Mucosa of rectum (tissue), 2 donors: ENCODE results near the gene MGLL.

Source experiments
- H3K27ac ChIP-seq, 2 donors: one replicate each; pipeline ENCODE4 v1.7.0; 2013; ENCODE audit warnings: inconsistent platforms in 2 of 2, low read depth in 2 of 2, low read length in 2 of 2
- H3K27me3 ChIP-seq, 2 donors: one replicate each; pipeline ENCODE4 v1.7.0; 2013; ENCODE audit warnings: low read length in 2 of 2; ENCODE audit not compliant: control insufficient read depth in 2 of 2, insufficient read depth in 2 of 2
- H3K36me3 ChIP-seq, 2 donors: one replicate each; pipeline ENCODE4 v1.7.0; 2013; ENCODE audit warnings: low read length in 2 of 2; ENCODE audit not compliant: control insufficient read depth in 2 of 2, insufficient read depth in 2 of 2
- H3K4me1 ChIP-seq, 2 donors: one replicate each; pipeline ENCODE4 v1.7.0; 2013; ENCODE audit warnings: low read length in 2 of 2, mild to moderate bottlenecking in 1 of 2; ENCODE audit not compliant: control insufficient read depth in 2 of 2, insufficient read depth in 2 of 2
- H3K4me3 ChIP-seq, 2 donors: one replicate each; pipeline ENCODE4 v1.7.0; 2013; ENCODE audit warnings: low read length in 2 of 2
- H3K9ac ChIP-seq, 2 donors: one replicate each; pipeline ENCODE4 v1.7.0; 2013; ENCODE audit warnings: low read length in 2 of 2, low read depth in 1 of 2, mild to moderate bottlenecking in 1 of 2
- H3K9me3 ChIP-seq, 2 donors: one replicate each; pipeline ENCODE4 v1.7.0; 2013; ENCODE audit warnings: low read length in 2 of 2; ENCODE audit not compliant: control insufficient read depth in 2 of 2
- donor health status: healthy.
- donor health status: Normal muscosa, but diverticular disease.

MGLL gene

DNA sequence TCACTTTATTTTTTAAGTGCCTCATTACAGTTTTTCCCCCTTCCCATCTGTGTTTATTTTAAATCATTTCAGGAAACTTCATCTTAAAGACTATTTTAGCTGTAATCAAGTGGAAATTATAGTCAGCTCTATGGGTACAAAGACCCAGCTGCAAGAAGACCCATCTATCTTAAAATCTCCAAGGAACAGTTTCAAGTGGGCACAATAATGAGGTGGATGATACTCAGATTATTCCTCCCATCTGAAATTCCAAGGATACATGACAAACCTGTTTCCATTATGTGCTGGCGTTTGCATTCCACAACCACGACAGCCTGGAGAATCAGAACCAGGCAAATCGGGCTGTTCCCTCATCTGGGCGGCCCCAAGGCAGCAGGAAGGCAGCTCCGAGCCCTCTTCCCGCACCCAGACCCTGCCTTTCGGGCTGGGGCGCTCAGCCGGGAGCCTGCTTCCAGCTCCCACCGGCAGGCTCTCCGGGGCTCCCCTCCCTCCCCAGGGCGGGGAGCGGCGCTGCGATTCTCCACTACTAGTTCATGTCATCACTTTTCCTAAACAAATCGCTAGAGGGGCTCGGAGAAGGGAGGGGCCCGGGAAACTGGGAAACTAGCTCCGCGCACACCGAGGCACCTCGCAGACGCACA, at the start of gene MGLL:
Gene MGLL (minus strand): TSS at position 475 of the 641 bp plus-strand sequence. CDS start 197 bp downstream, at position 278.
- Histone ChIP-seq H3K27me3 (no peaks in the 10 kb centered on the region), H3K9me3 (no peaks in the 10 kb centered on the region), H3K4me3 (peak within 1 kb of the TSS; percentile 90 to 93), H3K4me1 (peaks cover 37 to 51% of the 10 kb centered on the region in 2 donors), H3K36me3 (peaks cover 0 to 3% of the 10 kb centered on the region in 2 donors), H3K27ac (peak within 1 kb of the TSS; percentile 92 to 96), H3K9ac (peak within 1 kb of the TSS; percentile 94 to 97)

DNA sequence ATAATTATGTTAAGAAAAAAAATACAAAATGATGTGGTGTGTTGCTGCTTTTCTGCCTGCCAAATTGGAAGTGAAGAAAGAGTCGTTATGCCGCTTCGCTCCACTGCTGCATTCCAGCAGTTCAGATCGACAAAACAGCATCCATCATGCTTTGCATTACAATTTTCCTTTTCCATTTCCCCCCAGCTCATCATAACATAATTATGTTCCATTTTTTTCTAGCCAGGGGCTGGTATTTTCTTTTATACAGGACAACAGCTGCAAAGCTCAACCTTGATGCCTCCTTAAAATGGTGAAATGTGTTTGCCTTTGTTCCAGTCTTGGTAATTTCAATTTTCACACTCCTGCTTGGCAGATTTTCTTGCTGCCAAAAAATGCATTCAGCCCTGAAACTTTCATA, 47.8 kb upstream of the MGLL start:
- H3K4me3 ChIP-seq = no peak overlapping the region
- H3K9me3 ChIP-seq = no peaks in the 10 kb centered on the region
- H3K9ac ChIP-seq = no peak overlapping the region
- no peaks in the 10 kb centered on the region for H3K27me3 ChIP-seq
- H3K36me3 ChIP-seq = no peaks in the 10 kb centered on the region
- H3K4me1 ChIP-seq = no peaks in the 10 kb centered on the region
- no peak overlapping the region for H3K27ac ChIP-seq

DNA sequence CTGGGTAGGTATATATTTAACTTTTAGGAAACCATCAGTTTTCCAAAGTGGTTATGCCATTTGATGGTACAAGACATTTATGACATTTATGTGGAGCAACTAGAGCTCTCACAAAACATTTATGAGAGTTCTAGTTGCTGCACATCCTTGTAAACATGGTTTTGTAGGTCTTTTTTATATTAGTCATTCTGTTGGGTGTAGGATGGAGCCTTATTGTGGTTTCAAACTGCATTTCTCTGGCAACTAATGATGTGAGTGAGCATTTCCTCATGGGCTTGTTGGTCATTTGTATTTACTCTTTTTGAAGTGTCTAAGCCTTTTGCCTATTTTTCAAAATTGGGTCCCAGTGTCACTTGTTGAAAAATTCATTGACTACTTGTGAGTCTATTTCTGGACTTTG, 45.7 kb upstream of the MGLL start:
- H3K4me3 ChIP-seq = no peak overlapping the region
- no peaks in the 10 kb centered on the region for H3K9me3 ChIP-seq
- H3K27ac ChIP-seq = no peak overlapping the region
- no peak overlapping the region for H3K9ac ChIP-seq
- H3K4me1 ChIP-seq = no peaks in the 10 kb centered on the region
- no peaks in the 10 kb centered on the region for H3K36me3 ChIP-seq
- no peaks in the 10 kb centered on the region for H3K27me3 ChIP-seq

DNA sequence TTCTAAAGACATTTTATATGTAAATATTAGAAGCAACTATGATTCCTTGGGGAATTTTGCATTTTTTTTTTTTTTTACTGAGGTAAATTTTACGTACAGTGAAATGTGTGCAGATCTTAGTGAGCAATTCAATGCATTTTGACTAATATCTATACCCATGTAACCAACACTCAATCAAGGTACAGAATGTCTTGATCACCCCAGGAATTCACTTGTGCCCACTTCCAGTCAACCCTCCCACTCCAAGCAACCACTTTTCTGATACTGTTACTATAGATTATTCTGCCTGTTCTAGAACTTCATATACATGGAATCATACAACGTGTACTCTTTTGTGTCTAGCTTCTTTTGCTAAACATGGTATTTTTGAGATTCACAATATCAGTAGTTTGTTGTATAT, 45.1 kb upstream of the MGLL start:
- H3K27ac ChIP-seq = no peak overlapping the region
- no peaks in the 10 kb centered on the region for H3K4me1 ChIP-seq
- no peaks in the 10 kb centered on the region for H3K9me3 ChIP-seq
- H3K27me3 ChIP-seq = no peaks in the 10 kb centered on the region
- no peaks in the 10 kb centered on the region for H3K36me3 ChIP-seq
- H3K4me3 ChIP-seq = no peak overlapping the region
- no peak overlapping the region for H3K9ac ChIP-seq

DNA sequence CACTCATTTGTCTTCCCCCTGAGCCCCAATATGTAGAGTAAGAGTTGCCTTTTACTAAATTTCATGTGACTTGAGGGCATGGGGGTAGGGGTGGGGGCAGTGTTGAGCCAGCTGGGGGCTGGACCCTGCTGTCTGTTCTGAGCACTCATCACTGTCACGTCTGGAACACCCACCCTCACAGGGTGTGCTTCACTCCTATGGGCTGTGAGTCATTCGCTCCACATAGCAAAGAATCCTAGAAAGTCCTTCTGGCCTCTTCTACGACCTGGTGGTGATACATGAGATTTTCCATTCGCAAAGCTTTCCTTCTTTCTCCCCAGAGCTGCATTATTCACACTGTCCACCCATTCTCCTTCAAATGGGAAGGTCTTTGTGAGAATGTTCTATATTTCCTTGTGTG, 43.6 kb upstream of the MGLL start:
- H3K4me1 ChIP-seq = no peaks in the 10 kb centered on the region
- H3K9me3 ChIP-seq = no peaks in the 10 kb centered on the region
- no peak overlapping the region for H3K4me3 ChIP-seq
- no peak overlapping the region for H3K9ac ChIP-seq
- H3K27me3 ChIP-seq = no peaks in the 10 kb centered on the region
- no peaks in the 10 kb centered on the region for H3K36me3 ChIP-seq
- H3K27ac ChIP-seq = no peak overlapping the region

DNA sequence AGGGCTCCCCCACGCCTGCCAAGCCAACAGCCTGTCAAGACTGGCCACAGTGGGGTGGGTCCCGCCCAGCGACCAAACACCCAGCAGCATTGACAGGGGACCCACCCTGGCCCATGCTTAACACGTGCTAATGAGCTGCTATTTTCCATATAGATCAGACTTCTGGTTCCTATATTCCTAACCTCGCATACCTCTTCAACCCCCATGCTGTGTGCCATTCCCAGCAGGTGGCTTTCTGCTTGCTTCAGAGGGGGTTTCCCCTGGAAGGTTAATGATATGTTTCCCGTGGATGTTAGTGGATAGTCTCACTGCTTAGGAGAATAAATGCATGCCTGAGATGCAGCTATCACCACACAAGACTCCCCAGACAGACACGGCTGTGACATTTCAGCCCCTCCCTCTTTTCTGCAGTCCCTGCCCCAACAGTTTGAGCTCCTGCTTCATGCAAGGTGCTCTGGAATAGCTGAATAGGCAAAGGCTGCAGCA, 37.9 kb upstream of the MGLL start:
- Histone ChIP-seq H3K36me3 (no peaks in the 10 kb centered on the region), H3K9me3 (no peaks in the 10 kb centered on the region), H3K27me3 (no peaks in the 10 kb centered on the region), H3K4me3 (no peak overlapping the region), H3K27ac (no peak overlapping the region), H3K4me1 (no peaks in the 10 kb centered on the region), H3K9ac (no peak overlapping the region)

DNA sequence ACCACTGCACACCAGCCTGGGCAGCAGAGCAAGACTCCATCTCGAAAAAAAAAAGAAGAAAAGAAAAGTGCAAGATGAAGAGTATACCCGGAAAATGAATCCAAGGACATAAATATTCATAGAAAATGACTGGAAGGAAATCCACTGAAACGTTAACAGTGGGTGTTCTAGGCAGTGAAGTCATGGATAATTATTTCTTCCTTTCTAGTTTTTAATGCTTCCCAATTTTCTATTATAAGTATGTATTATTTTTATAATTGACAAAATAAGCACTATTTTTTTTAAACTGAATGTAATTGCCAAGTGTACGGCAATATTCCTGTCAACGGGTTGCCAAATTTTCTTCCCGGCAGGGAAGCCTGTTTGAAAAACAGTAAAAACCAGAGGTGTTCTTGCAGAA, 37.4 kb upstream of the MGLL start:
- no peak overlapping the region for H3K27ac ChIP-seq
- no peaks in the 10 kb centered on the region for H3K27me3 ChIP-seq
- no peak overlapping the region for H3K9ac ChIP-seq
- no peaks in the 10 kb centered on the region for H3K36me3 ChIP-seq
- no peaks in the 10 kb centered on the region for H3K4me1 ChIP-seq
- no peak overlapping the region for H3K4me3 ChIP-seq
- no peaks in the 10 kb centered on the region for H3K9me3 ChIP-seq

DNA sequence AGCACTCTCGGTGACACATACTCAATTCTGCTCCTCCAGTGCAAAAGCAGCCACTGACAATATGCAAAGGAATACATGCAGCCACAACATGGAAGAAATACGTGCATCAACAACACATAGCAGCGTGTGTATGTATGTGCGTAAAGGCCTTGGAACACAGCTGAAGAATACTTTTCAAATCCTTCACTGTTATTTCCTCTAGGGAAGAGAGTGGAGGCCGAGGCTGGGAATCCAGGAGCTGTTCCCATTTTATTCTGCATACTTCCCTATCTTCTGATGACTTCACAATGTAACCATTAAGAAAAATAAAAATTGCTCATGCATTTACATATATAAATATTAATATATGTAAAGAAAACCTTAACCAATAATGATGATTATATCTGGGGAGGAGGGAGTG, 36.6 kb upstream of the MGLL start:
- Histone ChIP-seq H3K36me3 (no peaks in the 10 kb centered on the region), H3K4me3 (no peak overlapping the region), H3K9me3 (no peaks in the 10 kb centered on the region), H3K27ac (no peak overlapping the region), H3K4me1 (no peaks in the 10 kb centered on the region), H3K9ac (no peak overlapping the region), H3K27me3 (no peaks in the 10 kb centered on the region)

DNA sequence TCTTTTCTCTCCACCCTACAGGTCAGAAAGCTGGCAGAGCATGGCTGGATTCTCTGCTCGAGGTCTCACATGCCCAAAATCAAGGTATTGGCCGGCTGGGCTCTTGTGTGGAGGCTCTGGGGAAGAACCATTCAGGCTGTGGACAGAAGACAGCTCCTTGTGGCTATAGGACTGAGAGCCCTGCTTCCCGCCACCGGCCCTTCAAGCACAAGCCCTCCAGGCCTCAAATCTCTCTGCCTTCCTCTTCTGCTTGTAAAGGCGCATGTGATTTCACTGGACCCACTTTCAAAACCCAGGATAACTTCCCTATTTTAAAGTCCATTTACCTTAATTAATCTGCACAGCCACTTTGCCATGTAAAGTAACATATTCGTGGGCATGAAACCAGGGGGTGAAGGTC, 36.2 kb upstream of the MGLL start:
- no peak overlapping the region for H3K9ac ChIP-seq
- no peak overlapping the region for H3K27ac ChIP-seq
- H3K4me1 ChIP-seq = no peaks in the 10 kb centered on the region
- H3K27me3 ChIP-seq = no peaks in the 10 kb centered on the region
- H3K9me3 ChIP-seq = no peaks in the 10 kb centered on the region
- no peak overlapping the region for H3K4me3 ChIP-seq
- no peaks in the 10 kb centered on the region for H3K36me3 ChIP-seq

DNA sequence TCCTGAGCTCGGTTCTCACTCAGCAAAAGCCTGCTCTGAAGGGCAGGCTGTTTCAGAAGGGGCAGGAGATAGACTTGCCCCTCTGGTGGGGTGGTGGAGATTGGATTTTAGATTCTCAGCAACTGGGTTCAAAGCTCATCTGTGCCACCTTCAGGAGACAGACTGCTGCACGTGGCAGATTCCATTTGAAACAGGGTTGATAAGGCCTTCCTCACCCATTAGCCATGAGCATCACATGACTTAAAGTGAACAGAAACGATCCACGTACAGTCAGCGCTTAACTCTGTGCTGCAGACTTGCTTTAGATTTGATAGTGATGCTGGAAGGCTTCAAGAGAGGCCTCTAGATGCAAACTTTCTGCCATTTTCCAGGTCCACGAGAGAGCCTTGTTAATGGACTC, 35.0 kb upstream of the MGLL start:
- no peak overlapping the region for H3K27ac ChIP-seq
- H3K4me1 ChIP-seq = no peaks in the 10 kb centered on the region
- no peak overlapping the region for H3K4me3 ChIP-seq
- no peaks in the 10 kb centered on the region for H3K9me3 ChIP-seq
- no peaks in the 10 kb centered on the region for H3K27me3 ChIP-seq
- no peak overlapping the region for H3K9ac ChIP-seq
- no peaks in the 10 kb centered on the region for H3K36me3 ChIP-seq

DNA sequence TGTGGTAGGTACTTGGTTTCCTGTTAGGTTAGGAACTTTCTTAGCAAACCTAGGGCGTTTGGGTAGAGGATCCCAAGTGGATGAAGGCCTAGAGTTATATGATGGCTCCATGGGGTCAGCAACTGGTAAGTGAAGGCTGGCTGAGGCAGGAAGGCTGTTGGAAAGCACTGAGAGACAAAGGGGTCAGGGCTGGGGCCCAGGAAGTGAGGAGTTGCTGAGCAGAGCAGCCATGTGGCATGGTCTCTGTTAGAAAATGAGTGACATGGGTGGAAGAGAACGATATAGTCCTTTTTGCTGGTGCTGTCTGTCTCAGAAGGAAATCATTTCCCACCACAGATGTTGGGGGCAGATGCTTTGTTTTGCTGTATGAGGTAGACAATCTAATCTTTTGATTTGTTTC, 34.5 kb upstream of the MGLL start:
- Histone ChIP-seq H3K9me3 (no peaks in the 10 kb centered on the region), H3K9ac (no peak overlapping the region), H3K4me3 (no peak overlapping the region), H3K27ac (no peak overlapping the region), H3K4me1 (no peaks in the 10 kb centered on the region), H3K36me3 (no peaks in the 10 kb centered on the region), H3K27me3 (no peaks in the 10 kb centered on the region)
